Glutamatergic neuron (in vitro differentiated cells): ENCODE results near the gene SOX15. TPM values are rescaled to one million over a fixed set of nuclear protein-coding genes. Genes with fewer than 3 reads are reported as not detected.

ENCODE experiments used
- DNase-seq: peaks from one replicate; pipeline ENCODE4 v3.0.0; 2022
- H3K27ac Mint-ChIP-seq: one replicate; pipeline ENCODE4 v1.8.0; 2020; ENCODE audit warnings: mild to moderate bottlenecking, mixed read lengths, inconsistent platforms; ENCODE audit not compliant: unreplicated experiment
- H3K27me3 Mint-ChIP-seq: one replicate; pipeline ENCODE4 v1.8.0; 2020; ENCODE audit warnings: mild to moderate bottlenecking, moderate library complexity, mixed read lengths, inconsistent platforms; ENCODE audit not compliant: unreplicated experiment
- H3K36me3 Mint-ChIP-seq: one replicate; pipeline ENCODE4 v1.8.0; 2020; ENCODE audit warnings: mild to moderate bottlenecking, mixed read lengths, inconsistent platforms; ENCODE audit not compliant: unreplicated experiment
- H3K4me1 Mint-ChIP-seq: one replicate; pipeline ENCODE4 v1.8.0; 2020; ENCODE audit warnings: mild to moderate bottlenecking, low read depth, mixed read lengths, inconsistent platforms; ENCODE audit not compliant: unreplicated experiment
- H3K4me3 Mint-ChIP-seq: one replicate; pipeline ENCODE4 v1.8.0; 2020; ENCODE audit warnings: mild to moderate bottlenecking, mixed read lengths, inconsistent platforms; ENCODE audit not compliant: unreplicated experiment
- H3K9me3 Mint-ChIP-seq: one replicate; pipeline ENCODE4 v1.8.0; 2020; ENCODE audit warnings: mild to moderate bottlenecking, moderate library complexity, mixed read lengths, inconsistent platforms; ENCODE audit not compliant: unreplicated experiment
- CTCF ChIP-seq: fragments of 200-600 bp; sonication (generic); IDR thresholded peaks from one replicate; pipeline ENCODE4 v1.5.0; 2021; ENCODE audit not compliant: partially characterized antibody, unreplicated experiment
- total RNA-seq: library from RNA; stranded (reverse); fragmentation: NEBNext Ultra II Directional; extraction: Animal tissue kit (Norgen Biotek cat#: 25700); gene quantifications from one replicate; pipeline ENCODE4 v1.2.1, GENCODE V29; 2021; ENCODE audit not compliant: unreplicated experiment

Gene SOX15
- total RNA-seq, 1 donor from 2014 or later, result 1.7 TPM

GRCh38 chr17:7562208-7562605, 27.7 kb downstream of the SOX15 start:
- peak overlapping the region; percentile 89 for H3K27ac Mint-ChIP-seq
- H3K4me1 Mint-ChIP-seq, result peaks cover 12% of the 10 kb centered on the region
- no peak for DNase-seq
- no peaks in the 10 kb centered on the region for H3K36me3 Mint-ChIP-seq
- no peak for TF ChIP-seq CTCF
- peak overlapping the region; percentile 98 for H3K4me3 Mint-ChIP-seq
- H3K27me3 Mint-ChIP-seq, result peaks cover 9% of the 10 kb centered on the region
- peaks cover 18% of the 10 kb centered on the region for H3K9me3 Mint-ChIP-seq

- Mint-ChIP-seq H3K27ac (peak within 1 kb of the TSS; percentile 89), H3K9me3 (peaks cover 16% of the 10 kb centered on the region), H3K36me3 (no peaks in the 10 kb centered on the region), H3K27me3 (peaks cover 9% of the 10 kb centered on the region), H3K4me3 (peak within 1 kb of the TSS; percentile 98), H3K4me1 (peaks cover 12% of the 10 kb centered on the region)
- TF ChIP-seq CTCF, result no peak
- peak; percentile 93 for DNase-seq
Observed at GRCh38 chr17:7561589-7562207, 28.2 kb downstream of the SOX15 start, which contains the start of gene SENP3. SENP3 (plus strand) TSS chr17:7561919; CDS start chr17:7563077, 1,158 bp downstream.

- TF ChIP-seq CTCF, result peak; percentile 27
- Mint-ChIP-seq H3K27ac (peak overlapping the region; percentile 89), H3K4me3 (peak overlapping the region; percentile 96), H3K4me1 (peaks cover 12% of the 10 kb centered on the region), H3K36me3 (no peaks in the 10 kb centered on the region), H3K27me3 (peaks cover 9% of the 10 kb centered on the region), H3K9me3 (peaks cover 16% of the 10 kb centered on the region)
- DNase-seq, result peak; percentile 92
Observed at GRCh38 chr17:7561028-7561575, 28.8 kb downstream of the SOX15 start.

- Mint-ChIP-seq H3K27ac (peak overlapping the region; percentile 89), H3K4me1 (peaks cover 12% of the 10 kb centered on the region), H3K4me3 (peak overlapping the region; percentile 96), H3K27me3 (peaks cover 9% of the 10 kb centered on the region), H3K9me3 (peaks cover 16% of the 10 kb centered on the region), H3K36me3 (no peaks in the 10 kb centered on the region)
- peak; percentile 86 for DNase-seq
- TF ChIP-seq CTCF, result peak; percentile 71
Observed at GRCh38 chr17:7560172-7561027, 29.5 kb downstream of the SOX15 start.
